Parathyroid adenoma (tissue), 2 donors: ENCODE data around the gene TP53AIP1.

Source experiments
- H2AFZ ChIP-seq: fragments of 300-600 bp; sonication (generic); one replicate; pipeline ENCODE4 v1.7.0; 2017; ENCODE audit warnings: antibody characterized with exemption, mild to moderate bottlenecking
- H3K27ac ChIP-seq: fragments of 300-600 bp; sonication (generic); one replicate; pipeline ENCODE4 v1.7.0; 2017
- H3K27me3 ChIP-seq: fragments of 300-600 bp; sonication (generic); one replicate; pipeline ENCODE4 v1.7.0; 2017; ENCODE audit warnings: low read length; ENCODE audit not compliant: control insufficient read depth, insufficient read depth
- H3K36me3 ChIP-seq: fragments of 300-600 bp; sonication (generic); one replicate; pipeline ENCODE4 v1.7.0; 2017; ENCODE audit warnings: low read length; ENCODE audit not compliant: control insufficient read depth, insufficient read depth
- H3K4me1 ChIP-seq: fragments of 300-600 bp; sonication (generic); one replicate; pipeline ENCODE4 v1.7.0; 2017; ENCODE audit warnings: control low read depth
- H3K4me2 ChIP-seq: fragments of 300-600 bp; sonication (generic); one replicate; pipeline ENCODE4 v1.7.0; 2017; ENCODE audit warnings: low read length
- H3K4me3 ChIP-seq: fragments of 300-600 bp; sonication (generic); one replicate; pipeline ENCODE4 v1.7.0; 2017; ENCODE audit warnings: low read depth, low read length
- H3K79me2 ChIP-seq: fragments of 300-600 bp; sonication (generic); one replicate; pipeline ENCODE4 v1.7.0; 2017; ENCODE audit warnings: control low read depth
- H3K9ac ChIP-seq: fragments of 300-600 bp; sonication (generic); one replicate; pipeline ENCODE4 v1.7.0; 2017; ENCODE audit warnings: mild to moderate bottlenecking
- H3K9me3 ChIP-seq: fragments of 300-600 bp; sonication (generic); one replicate; pipeline ENCODE4 v1.7.0; 2017; ENCODE audit warnings: low read length; ENCODE audit not compliant: control insufficient read depth
- CTCF ChIP-seq: fragments of 300-600 bp; sonication (generic); IDR thresholded peaks from one replicate; pipeline ENCODE4 v1.7.0; 2017; ENCODE audit warnings: antibody characterized with exemption, mild to moderate bottlenecking
- donor health status: primary hyperparathyroidism.

TP53AIP1 gene

GRCh38 chr11:128941110-128941509 lies 1.6 kb downstream of the TP53AIP1 start:
- Histone ChIP-seq H3K4me2 (no peak overlapping the region), H2AFZ (no peak overlapping the region), H3K4me1 (no peaks in the 10 kb centered on the region), H3K9me3 (no peaks in the 10 kb centered on the region), H3K36me3 (no peaks in the 10 kb centered on the region), H3K27ac (no peak overlapping the region), H3K27me3 (no peaks in the 10 kb centered on the region), H3K4me3 (no peak overlapping the region), H3K79me2 (no peaks in the 10 kb centered on the region), H3K9ac (no peak overlapping the region)
- no peak for TF ChIP-seq CTCF

GRCh38 chr11:128940603-128941002 lies 2.1 kb downstream of the TP53AIP1 start:
- no peak overlapping the region for H2AFZ ChIP-seq
- no peak overlapping the region for H3K27ac ChIP-seq
- no peaks in the 10 kb centered on the region for H3K4me1 ChIP-seq
- no peak overlapping the region for H3K4me3 ChIP-seq
- H3K27me3 ChIP-seq, result no peaks in the 10 kb centered on the region
- TF ChIP-seq CTCF, result no peak
- no peaks in the 10 kb centered on the region for H3K36me3 ChIP-seq
- no peak overlapping the region for H3K9ac ChIP-seq
- no peaks in the 10 kb centered on the region for H3K9me3 ChIP-seq
- no peaks in the 10 kb centered on the region for H3K79me2 ChIP-seq
- no peak overlapping the region for H3K4me2 ChIP-seq

- Histone ChIP-seq H3K4me1 (no peaks in the 10 kb centered on the region), H3K27ac (no peak overlapping the region), H3K4me2 (no peak overlapping the region), H3K9me3 (no peaks in the 10 kb centered on the region), H3K79me2 (no peaks in the 10 kb centered on the region), H3K27me3 (no peaks in the 10 kb centered on the region), H2AFZ (no peak overlapping the region), H3K4me3 (no peak overlapping the region), H3K36me3 (no peaks in the 10 kb centered on the region), H3K9ac (no peak overlapping the region)
- TF ChIP-seq CTCF, result no peak
These were observed 2.5 kb downstream of the TP53AIP1 start for GRCh38 chr11:128940156-128940555.

- no peaks in the 10 kb centered on the region for H3K79me2 ChIP-seq
- H3K9ac ChIP-seq, result no peak overlapping the region
- no peak overlapping the region for H3K27ac ChIP-seq
- H3K27me3 ChIP-seq, result no peaks in the 10 kb centered on the region
- no peak overlapping the region for H2AFZ ChIP-seq
- H3K9me3 ChIP-seq, result no peaks in the 10 kb centered on the region
- no peaks in the 10 kb centered on the region for H3K4me1 ChIP-seq
- TF ChIP-seq CTCF, result no peak
- H3K36me3 ChIP-seq, result no peaks in the 10 kb centered on the region
- no peak overlapping the region for H3K4me2 ChIP-seq
- H3K4me3 ChIP-seq, result no peak overlapping the region
These were observed 3.1 kb downstream of the TP53AIP1 start for GRCh38 chr11:128939591-128939990.

GRCh38 chr11:128938156-128938885 lies 4.3 kb downstream of the TP53AIP1 start:
- Histone ChIP-seq H3K36me3 (no peaks in the 10 kb centered on the region), H3K4me1 (no peaks in the 10 kb centered on the region), H2AFZ (no peak overlapping the region), H3K27ac (no peak overlapping the region), H3K9me3 (no peaks in the 10 kb centered on the region), H3K27me3 (no peaks in the 10 kb centered on the region), H3K4me3 (no peak overlapping the region), H3K4me2 (no peak overlapping the region), H3K79me2 (no peaks in the 10 kb centered on the region), H3K9ac (no peak overlapping the region)
- TF ChIP-seq CTCF, result no peak
